Neural cell (in vitro differentiated cells): ENCODE measurements around the gene TENM3. TPM values are rescaled to one million over a fixed set of nuclear protein-coding genes. Genes with fewer than 3 reads are reported as not detected.

Experiments used
- H2AFZ ChIP-seq: fragments of 200-600, 300-800 bp; sonication (generic), shearing (Covaris generic); 2 replicates; pipeline ENCODE4 v1.6.0; 2014; ENCODE audit warnings: low read depth, mild to moderate bottlenecking, antibody characterized with exemption, low read length, moderate library complexity
- H3F3A ChIP-seq: fragments of 200-600 bp; shearing (Covaris generic); 2 replicates; pipeline ENCODE4 v1.6.1; 2016; ENCODE audit warnings: mild to moderate bottlenecking, moderate library complexity, mixed read lengths, antibody characterized with exemption, low read length; ENCODE audit not compliant: insufficient read depth, poor library complexity, severe bottlenecking
- H3K27ac ChIP-seq: fragments of 200-600, 300-800 bp; sonication (generic), shearing (Covaris generic); 2 replicates; pipeline ENCODE4 v1.5.1; 2014; ENCODE audit warnings: mild to moderate bottlenecking, low read length, moderate library complexity
- H3K27me3 ChIP-seq: fragments of 300-800, 200-600 bp; sonication (generic), shearing (Covaris generic); 2 replicates; pipeline ENCODE4 v1.6.0; 2014; ENCODE audit warnings: mild to moderate bottlenecking, low read depth, low read length, moderate library complexity; ENCODE audit not compliant: insufficient read depth
- H3K36me3 ChIP-seq: fragments of 300-800, 200-600 bp; sonication (generic), shearing (Covaris generic); 2 replicates; pipeline ENCODE4 v1.5.1; 2014; ENCODE audit warnings: mild to moderate bottlenecking, antibody characterized with exemption, low read length, moderate library complexity; ENCODE audit not compliant: insufficient read depth
- H3K4me2 ChIP-seq: fragments of 300-800, 200-600 bp; sonication (generic), shearing (Covaris generic); 2 replicates; pipeline ENCODE4 v1.6.0; 2014; ENCODE audit warnings: mild to moderate bottlenecking, low read length
- H3K4me3 ChIP-seq: fragments of 300-800, 200-600 bp; sonication (generic), shearing (Covaris generic); 2 replicates; pipeline ENCODE4 v1.5.1; 2014; ENCODE audit warnings: mild to moderate bottlenecking, low read length, moderate library complexity
- H3K79me2 ChIP-seq: fragments of 200-600 bp; shearing (Covaris generic); replicated peaks from 2 replicates; pipeline ENCODE4 v1.6.0; 2014; ENCODE audit warnings: mild to moderate bottlenecking, low read length, moderate library complexity; ENCODE audit not compliant: insufficient read depth
- H3K9ac ChIP-seq: fragments of 300-800, 200-600 bp; sonication (generic), shearing (Covaris generic); 2 replicates; pipeline ENCODE4 v1.6.1; 2016; ENCODE audit warnings: mild to moderate bottlenecking, low read length, mixed read lengths
- H3K9me2 ChIP-seq: fragments of 200-600 bp; shearing (Covaris generic); 2 replicates; pipeline ENCODE4 v1.6.1; 2016; ENCODE audit warnings: mild to moderate bottlenecking, low read length, mixed read lengths; ENCODE audit not compliant: insufficient read depth
- H3K9me3 ChIP-seq: fragments of 200-600, 300-800 bp; sonication (generic), shearing (Covaris generic); 2 replicates; pipeline ENCODE4 v1.6.1; 2016; ENCODE audit warnings: mild to moderate bottlenecking, mixed run types, low read length, moderate library complexity, mixed read lengths
- H4K20me1 ChIP-seq: fragments of 200-600 bp; shearing (Covaris generic); 2 replicates; pipeline ENCODE4 v1.6.1; 2016; ENCODE audit warnings: mild to moderate bottlenecking, mixed run types; ENCODE audit not compliant: insufficient read depth
- EP300 ChIP-seq: fragments of 450-650 bp; conservative IDR thresholded peaks from 2 replicates; pipeline ENCODE4 v1.6.1; 2014; ENCODE audit warnings: antibody characterized with exemption, mild to moderate bottlenecking, moderate library complexity; ENCODE audit not compliant: poor library complexity, severe bottlenecking
- EZH2 ChIP-seq: fragments of 200-600, 300-800 bp; shearing (Covaris generic), sonication (generic); IDR thresholded peaks from 2 replicates; pipeline ENCODE4 v1.6.1; 2014; ENCODE audit warnings: antibody characterized with exemption, low read length, borderline replicate concordance, mild to moderate bottlenecking; ENCODE audit not compliant: insufficient read depth, poor library complexity, severe bottlenecking
- MXI1 ChIP-seq: fragments of 450-650 bp; conservative IDR thresholded peaks from 2 replicates; pipeline ENCODE4 v1.6.1; 2014; ENCODE audit warnings: antibody characterized with exemption, mild to moderate bottlenecking; ENCODE audit not compliant: poor library complexity, severe bottlenecking
- POLR2AphosphoS5 ChIP-seq: IDR thresholded peaks from 2 replicates; pipeline ENCODE4 v1.6.1; 2012
- RAD21 ChIP-seq: fragments of 450-650 bp; conservative IDR thresholded peaks from 2 replicates; pipeline ENCODE4 v1.6.1; 2014; ENCODE audit warnings: antibody characterized with exemption, mild to moderate bottlenecking, moderate library complexity
- SMC3 ChIP-seq: fragments of 450-650 bp; conservative IDR thresholded peaks from 2 replicates; pipeline ENCODE4 v1.6.1; 2014; ENCODE audit warnings: antibody characterized with exemption, mild to moderate bottlenecking, moderate library complexity; ENCODE audit not compliant: poor library complexity
- TAF1 ChIP-seq: IDR thresholded peaks from 2 replicates; pipeline ENCODE4 v1.6.1; 2012; ENCODE audit warnings: low read depth
- polyA plus RNA-seq: library from polyadenylated mRNA; depleted of rRNA; stranded (reverse); fragments of >200 nt; gene quantifications from 2 replicates; pipeline ENCODE4 v1.2.3, GENCODE V29; 2014
- TF ChIP-seq, protein P1 (sequence below): fragments of 450-650 bp; IDR thresholded peaks from 2 replicates; pipeline ENCODE4 v1.5.1; 2014; ENCODE audit warnings: antibody characterized with exemption, mild to moderate bottlenecking, moderate library complexity; ENCODE audit not compliant: poor library complexity, severe bottlenecking
- TF ChIP-seq, protein P2 (sequence below): IDR thresholded peaks from 2 replicates; pipeline ENCODE4 v1.6.1; 2012; ENCODE audit warnings: borderline replicate concordance

The TENM3 gene
- polyA plus RNA-seq, 1 donor from 2014 or later = 7.3 TPM

DNA sequence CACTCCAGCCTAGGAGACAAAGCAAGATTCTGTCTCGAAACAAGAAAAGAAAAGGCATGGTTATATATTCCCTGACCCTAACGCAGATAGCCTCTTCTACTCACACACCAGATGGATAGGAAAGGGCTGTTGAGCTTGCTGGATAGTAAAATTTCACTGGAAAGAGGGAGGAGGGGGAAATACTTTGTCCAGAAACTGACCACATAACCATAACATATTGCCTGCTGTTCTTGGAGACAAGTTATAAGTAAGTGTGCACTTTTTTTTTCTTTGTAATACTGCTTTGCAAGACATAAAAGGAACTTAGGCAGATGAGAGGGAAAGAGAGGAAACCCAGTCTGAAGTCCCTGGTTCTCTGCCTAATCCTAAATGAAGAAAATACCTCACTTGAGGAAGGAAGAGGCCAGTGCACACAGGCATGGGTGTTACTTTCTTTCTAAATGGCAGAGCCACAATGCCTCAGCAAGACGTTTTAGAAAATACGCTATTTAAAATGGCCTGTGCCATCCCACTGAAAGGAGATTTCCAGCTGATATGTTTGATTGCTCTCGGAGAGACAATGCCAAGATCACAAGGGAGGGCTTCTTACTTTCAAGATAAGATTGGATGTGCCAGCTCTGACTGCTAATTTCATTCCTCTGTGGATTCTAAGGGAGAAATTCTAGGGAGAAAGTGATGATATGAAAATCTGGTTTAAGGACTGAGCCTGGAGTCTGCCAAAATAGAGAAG, 533.3 kb downstream of the TENM3 start:
- Histone ChIP-seq H3F3A (no peaks in the 10 kb centered on the region), H3K9me3 (no peaks in the 10 kb centered on the region), H3K36me3 (no peaks in the 10 kb centered on the region), H3K27ac (no peak overlapping the region), H3K4me3 (no peak overlapping the region), H3K4me2 (no peak overlapping the region), H4K20me1 (no peaks in the 10 kb centered on the region), H3K9ac (no peak overlapping the region), H3K27me3 (no peaks in the 10 kb centered on the region), H2AFZ (no peak overlapping the region), H3K79me2 (no peaks in the 10 kb centered on the region), H3K9me2 (no peaks in the 10 kb centered on the region)
- TF ChIP-seq MXI1 (no peak), SMC3 (no peak), EP300 (no peak), RAD21 (no peak), POLR2AphosphoS5 (no peak), TAF1 (no peak), EZH2 (no peak)
- TF ChIP-seq, protein P1, sequence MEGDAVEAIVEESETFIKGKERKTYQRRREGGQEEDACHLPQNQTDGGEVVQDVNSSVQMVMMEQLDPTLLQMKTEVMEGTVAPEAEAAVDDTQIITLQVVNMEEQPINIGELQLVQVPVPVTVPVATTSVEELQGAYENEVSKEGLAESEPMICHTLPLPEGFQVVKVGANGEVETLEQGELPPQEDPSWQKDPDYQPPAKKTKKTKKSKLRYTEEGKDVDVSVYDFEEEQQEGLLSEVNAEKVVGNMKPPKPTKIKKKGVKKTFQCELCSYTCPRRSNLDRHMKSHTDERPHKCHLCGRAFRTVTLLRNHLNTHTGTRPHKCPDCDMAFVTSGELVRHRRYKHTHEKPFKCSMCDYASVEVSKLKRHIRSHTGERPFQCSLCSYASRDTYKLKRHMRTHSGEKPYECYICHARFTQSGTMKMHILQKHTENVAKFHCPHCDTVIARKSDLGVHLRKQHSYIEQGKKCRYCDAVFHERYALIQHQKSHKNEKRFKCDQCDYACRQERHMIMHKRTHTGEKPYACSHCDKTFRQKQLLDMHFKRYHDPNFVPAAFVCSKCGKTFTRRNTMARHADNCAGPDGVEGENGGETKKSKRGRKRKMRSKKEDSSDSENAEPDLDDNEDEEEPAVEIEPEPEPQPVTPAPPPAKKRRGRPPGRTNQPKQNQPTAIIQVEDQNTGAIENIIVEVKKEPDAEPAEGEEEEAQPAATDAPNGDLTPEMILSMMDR = no peak
- TF ChIP-seq, protein P2, sequence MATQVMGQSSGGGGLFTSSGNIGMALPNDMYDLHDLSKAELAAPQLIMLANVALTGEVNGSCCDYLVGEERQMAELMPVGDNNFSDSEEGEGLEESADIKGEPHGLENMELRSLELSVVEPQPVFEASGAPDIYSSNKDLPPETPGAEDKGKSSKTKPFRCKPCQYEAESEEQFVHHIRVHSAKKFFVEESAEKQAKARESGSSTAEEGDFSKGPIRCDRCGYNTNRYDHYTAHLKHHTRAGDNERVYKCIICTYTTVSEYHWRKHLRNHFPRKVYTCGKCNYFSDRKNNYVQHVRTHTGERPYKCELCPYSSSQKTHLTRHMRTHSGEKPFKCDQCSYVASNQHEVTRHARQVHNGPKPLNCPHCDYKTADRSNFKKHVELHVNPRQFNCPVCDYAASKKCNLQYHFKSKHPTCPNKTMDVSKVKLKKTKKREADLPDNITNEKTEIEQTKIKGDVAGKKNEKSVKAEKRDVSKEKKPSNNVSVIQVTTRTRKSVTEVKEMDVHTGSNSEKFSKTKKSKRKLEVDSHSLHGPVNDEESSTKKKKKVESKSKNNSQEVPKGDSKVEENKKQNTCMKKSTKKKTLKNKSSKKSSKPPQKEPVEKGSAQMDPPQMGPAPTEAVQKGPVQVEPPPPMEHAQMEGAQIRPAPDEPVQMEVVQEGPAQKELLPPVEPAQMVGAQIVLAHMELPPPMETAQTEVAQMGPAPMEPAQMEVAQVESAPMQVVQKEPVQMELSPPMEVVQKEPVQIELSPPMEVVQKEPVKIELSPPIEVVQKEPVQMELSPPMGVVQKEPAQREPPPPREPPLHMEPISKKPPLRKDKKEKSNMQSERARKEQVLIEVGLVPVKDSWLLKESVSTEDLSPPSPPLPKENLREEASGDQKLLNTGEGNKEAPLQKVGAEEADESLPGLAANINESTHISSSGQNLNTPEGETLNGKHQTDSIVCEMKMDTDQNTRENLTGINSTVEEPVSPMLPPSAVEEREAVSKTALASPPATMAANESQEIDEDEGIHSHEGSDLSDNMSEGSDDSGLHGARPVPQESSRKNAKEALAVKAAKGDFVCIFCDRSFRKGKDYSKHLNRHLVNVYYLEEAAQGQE = no peak

DNA sequence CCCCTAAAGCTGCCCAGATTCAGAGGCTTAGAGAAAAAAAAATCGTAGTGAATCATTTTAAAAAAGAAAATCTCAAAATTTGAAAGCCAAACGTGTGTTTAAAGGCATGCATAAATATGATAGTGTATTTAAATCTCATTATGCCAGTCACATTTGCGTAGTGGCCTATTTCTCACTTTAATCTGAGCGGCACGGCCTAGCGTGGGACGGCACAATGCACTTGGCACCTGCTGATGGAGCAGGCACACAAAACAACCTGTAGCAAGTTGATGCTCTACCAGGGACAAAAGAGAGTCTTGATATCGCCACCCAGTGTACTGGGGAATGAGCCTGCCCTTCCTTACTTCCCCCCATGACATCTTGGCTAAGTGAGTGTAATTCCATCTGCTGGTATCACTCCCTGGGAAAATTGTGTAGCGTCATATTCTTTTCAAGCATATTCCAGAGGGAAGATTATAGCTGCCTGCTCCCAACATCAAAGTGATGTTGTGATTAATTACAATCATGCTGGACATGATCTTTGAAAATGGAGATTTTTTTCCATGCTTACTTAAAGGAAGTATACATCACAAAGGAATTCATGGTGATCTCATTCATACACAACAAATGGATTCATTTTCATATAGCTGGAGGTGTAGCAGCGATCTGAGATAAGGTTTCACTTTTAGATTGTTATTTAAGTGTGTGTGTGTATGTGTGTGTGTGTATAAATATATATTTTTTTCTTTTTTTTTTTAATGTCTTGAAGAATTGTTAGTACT, 535.2 kb downstream of the TENM3 start:
- H4K20me1 ChIP-seq = no peaks in the 10 kb centered on the region
- H2AFZ ChIP-seq = no peak overlapping the region
- no peaks in the 10 kb centered on the region for H3K36me3 ChIP-seq
- H3K27ac ChIP-seq = no peak overlapping the region
- H3K4me2 ChIP-seq = no peak overlapping the region
- H3K79me2 ChIP-seq = no peaks in the 10 kb centered on the region
- no peak for TF ChIP-seq MXI1
- TF ChIP-seq, protein P1 = no peak
- TF ChIP-seq SMC3 = no peak
- H3K27me3 ChIP-seq = no peaks in the 10 kb centered on the region
- no peaks in the 10 kb centered on the region for H3K9me3 ChIP-seq
- no peaks in the 10 kb centered on the region for H3F3A ChIP-seq
- no peak overlapping the region for H3K4me3 ChIP-seq
- H3K9me2 ChIP-seq = no peaks in the 10 kb centered on the region
- no peak overlapping the region for H3K9ac ChIP-seq
